Measurements from ENCODE around the gene PDLIM3.

Gene PDLIM3

GRCh38 chr4:185554365-185555126 lies 19.2 kb upstream of the PDLIM3 start:
- H3K4me3 ChIP-seq (ENCODE audit: low read depth in 1 of 5, low read length in 5 of 5), result no peak overlapping the region
- H3K9me3 ChIP-seq (ENCODE audit: control insufficient read depth in 5 of 5, low read length in 5 of 5), result no peaks in the 10 kb centered on the region
- H3K4me1 ChIP-seq (ENCODE audit: control insufficient read depth in 5 of 5, insufficient read depth in 5 of 5, low read length in 5 of 5), result no peaks in the 10 kb centered on the region
- H3K27me3 ChIP-seq (ENCODE audit: control insufficient read depth in 5 of 5, insufficient read depth in 4 of 5, low read length in 5 of 5), result no peaks in the 10 kb centered on the region
- H3K27ac ChIP-seq (ENCODE audit: low read depth, low read length), result no peak overlapping the region
- H3K9ac ChIP-seq (ENCODE audit: low read length in 5 of 5), result no peak overlapping the region
- no peaks in the 10 kb centered on the region for H3K36me3 ChIP-seq (ENCODE audit: control insufficient read depth in 5 of 5, insufficient read depth in 5 of 5, low read length in 5 of 5)

GRCh38 chr4:185552254-185552653 lies 16.9 kb upstream of the PDLIM3 start:
- no peaks in the 10 kb centered on the region for H3K36me3 ChIP-seq (ENCODE audit: control insufficient read depth in 5 of 5, insufficient read depth in 5 of 5, low read length in 5 of 5)
- no peaks in the 10 kb centered on the region for H3K4me1 ChIP-seq (ENCODE audit: control insufficient read depth in 5 of 5, insufficient read depth in 5 of 5, low read length in 5 of 5)
- H3K27ac ChIP-seq (ENCODE audit: low read depth, low read length), result no peak overlapping the region
- H3K4me3 ChIP-seq (ENCODE audit: low read depth in 1 of 5, low read length in 5 of 5), result no peak overlapping the region
- H3K9me3 ChIP-seq (ENCODE audit: control insufficient read depth in 5 of 5, low read length in 5 of 5), result no peaks in the 10 kb centered on the region
- H3K9ac ChIP-seq (ENCODE audit: low read length in 5 of 5), result no peak overlapping the region
- no peaks in the 10 kb centered on the region for H3K27me3 ChIP-seq (ENCODE audit: control insufficient read depth in 5 of 5, insufficient read depth in 4 of 5, low read length in 5 of 5)

- Histone ChIP-seq H3K9ac (ENCODE audit: low read length in 5 of 5) (no peak overlapping the region), H3K9me3 (ENCODE audit: control insufficient read depth in 5 of 5, low read length in 5 of 5) (no peaks in the 10 kb centered on the region), H3K27ac (ENCODE audit: low read depth, low read length) (no peak overlapping the region), H3K36me3 (ENCODE audit: control insufficient read depth in 5 of 5, insufficient read depth in 5 of 5, low read length in 5 of 5) (no peaks in the 10 kb centered on the region), H3K4me1 (ENCODE audit: control insufficient read depth in 5 of 5, insufficient read depth in 5 of 5, low read length in 5 of 5) (no peaks in the 10 kb centered on the region), H3K27me3 (ENCODE audit: control insufficient read depth in 5 of 5, insufficient read depth in 4 of 5, low read length in 5 of 5) (no peaks in the 10 kb centered on the region), H3K4me3 (ENCODE audit: low read depth in 1 of 5, low read length in 5 of 5) (no peak overlapping the region)
Measured at GRCh38 chr4:185550933-185551332, 15.6 kb upstream of the PDLIM3 start.

GRCh38 chr4:185549095-185549639 lies 13.9 kb upstream of the PDLIM3 start:
- peaks cover 0 to 4% (median 0%) of the 10 kb centered on the region in 5 donors for H3K27me3 ChIP-seq (ENCODE audit: control insufficient read depth in 5 of 5, insufficient read depth in 4 of 5, low read length in 5 of 5)
- no peaks in the 10 kb centered on the region for H3K36me3 ChIP-seq (ENCODE audit: control insufficient read depth in 5 of 5, insufficient read depth in 5 of 5, low read length in 5 of 5)
- H3K9ac ChIP-seq (ENCODE audit: low read length in 5 of 5), result no peak overlapping the region
- H3K4me3 ChIP-seq (ENCODE audit: low read depth in 1 of 5, low read length in 5 of 5), result no peak overlapping the region
- H3K4me1 ChIP-seq (ENCODE audit: control insufficient read depth in 5 of 5, insufficient read depth in 5 of 5, low read length in 5 of 5), result no peaks in the 10 kb centered on the region
- H3K27ac ChIP-seq (ENCODE audit: low read depth, low read length), result no peak overlapping the region
- no peaks in the 10 kb centered on the region for H3K9me3 ChIP-seq (ENCODE audit: control insufficient read depth in 5 of 5, low read length in 5 of 5)

- no peaks in the 10 kb centered on the region for H3K9me3 ChIP-seq (ENCODE audit: control insufficient read depth in 5 of 5, low read length in 5 of 5)
- H3K4me3 ChIP-seq (ENCODE audit: low read depth in 1 of 5, low read length in 5 of 5), result no peak overlapping the region
- no peak overlapping the region for H3K27ac ChIP-seq (ENCODE audit: low read depth, low read length)
- no peaks in the 10 kb centered on the region for H3K36me3 ChIP-seq (ENCODE audit: control insufficient read depth in 5 of 5, insufficient read depth in 5 of 5, low read length in 5 of 5)
- peaks cover 0 to 4% (median 0%) of the 10 kb centered on the region in 5 donors for H3K27me3 ChIP-seq (ENCODE audit: control insufficient read depth in 5 of 5, insufficient read depth in 4 of 5, low read length in 5 of 5)
- no peak overlapping the region for H3K9ac ChIP-seq (ENCODE audit: low read length in 5 of 5)
- H3K4me1 ChIP-seq (ENCODE audit: control insufficient read depth in 5 of 5, insufficient read depth in 5 of 5, low read length in 5 of 5), result no peaks in the 10 kb centered on the region
Measured at GRCh38 chr4:185548587-185548986, 13.3 kb upstream of the PDLIM3 start.

- Histone ChIP-seq H3K27me3 (ENCODE audit: control insufficient read depth in 5 of 5, insufficient read depth in 4 of 5, low read length in 5 of 5) (peaks cover 0 to 4% (median 0%) of the 10 kb centered on the region in 5 donors), H3K4me3 (ENCODE audit: low read depth in 1 of 5, low read length in 5 of 5) (no peak overlapping the region), H3K27ac (ENCODE audit: low read depth, low read length) (no peak overlapping the region), H3K4me1 (ENCODE audit: control insufficient read depth in 5 of 5, insufficient read depth in 5 of 5, low read length in 5 of 5) (peaks cover 0 to 9% (median 3%) of the 10 kb centered on the region in 5 donors), H3K9me3 (ENCODE audit: control insufficient read depth in 5 of 5, low read length in 5 of 5) (no peaks in the 10 kb centered on the region), H3K9ac (ENCODE audit: low read length in 5 of 5) (no peak overlapping the region), H3K36me3 (ENCODE audit: control insufficient read depth in 5 of 5, insufficient read depth in 5 of 5, low read length in 5 of 5) (no peaks in the 10 kb centered on the region)
Measured at GRCh38 chr4:185546335-185546734, 11.0 kb upstream of the PDLIM3 start.

- no peak overlapping the region for H3K9ac ChIP-seq (ENCODE audit: low read length in 5 of 5)
- no peaks in the 10 kb centered on the region for H3K36me3 ChIP-seq (ENCODE audit: control insufficient read depth in 5 of 5, insufficient read depth in 5 of 5, low read length in 5 of 5)
- H3K27ac ChIP-seq (ENCODE audit: low read depth, low read length), result no peak overlapping the region
- peaks cover 0 to 16% (median 10%) of the 10 kb centered on the region in 5 donors for H3K4me1 ChIP-seq (ENCODE audit: control insufficient read depth in 5 of 5, insufficient read depth in 5 of 5, low read length in 5 of 5)
- peaks cover 0 to 18% (median 8%) of the 10 kb centered on the region in 5 donors for H3K27me3 ChIP-seq (ENCODE audit: control insufficient read depth in 5 of 5, insufficient read depth in 4 of 5, low read length in 5 of 5)
- no peaks in the 10 kb centered on the region for H3K9me3 ChIP-seq (ENCODE audit: control insufficient read depth in 5 of 5, low read length in 5 of 5)
- H3K4me3 ChIP-seq (ENCODE audit: low read depth in 1 of 5, low read length in 5 of 5), result no peak overlapping the region
Measured at GRCh38 chr4:185542626-185543315, 7.5 kb upstream of the PDLIM3 start.

- H3K9me3 ChIP-seq (ENCODE audit: control insufficient read depth in 5 of 5, low read length in 5 of 5), result no peaks in the 10 kb centered on the region
- no peak overlapping the region for H3K9ac ChIP-seq (ENCODE audit: low read length in 5 of 5)
- H3K27ac ChIP-seq (ENCODE audit: low read depth, low read length), result no peak overlapping the region
- no peaks in the 10 kb centered on the region for H3K36me3 ChIP-seq (ENCODE audit: control insufficient read depth in 5 of 5, insufficient read depth in 5 of 5, low read length in 5 of 5)
- H3K4me1 ChIP-seq (ENCODE audit: control insufficient read depth in 5 of 5, insufficient read depth in 5 of 5, low read length in 5 of 5), result peaks cover 0 to 18% (median 10%) of the 10 kb centered on the region in 5 donors
- peaks cover under 1 to 29% (median 8%) of the 10 kb centered on the region in 5 donors for H3K27me3 ChIP-seq (ENCODE audit: control insufficient read depth in 5 of 5, insufficient read depth in 4 of 5, low read length in 5 of 5)
- H3K4me3 ChIP-seq (ENCODE audit: low read depth in 1 of 5, low read length in 5 of 5), result no peak overlapping the region
Measured at GRCh38 chr4:185541251-185541727, 6.0 kb upstream of the PDLIM3 start.

GRCh38 chr4:185540487-185541120 lies 5.3 kb upstream of the PDLIM3 start:
- Histone ChIP-seq H3K27ac (ENCODE audit: low read depth, low read length) (no peak overlapping the region), H3K36me3 (ENCODE audit: control insufficient read depth in 5 of 5, insufficient read depth in 5 of 5, low read length in 5 of 5) (no peaks in the 10 kb centered on the region), H3K9me3 (ENCODE audit: control insufficient read depth in 5 of 5, low read length in 5 of 5) (no peaks in the 10 kb centered on the region), H3K27me3 (ENCODE audit: control insufficient read depth in 5 of 5, insufficient read depth in 4 of 5, low read length in 5 of 5) (peaks cover 5 to 33% (median 8%) of the 10 kb centered on the region in 5 donors), H3K9ac (ENCODE audit: low read length in 5 of 5) (no peak overlapping the region), H3K4me3 (ENCODE audit: low read depth in 1 of 5, low read length in 5 of 5) (no peak overlapping the region), H3K4me1 (ENCODE audit: control insufficient read depth in 5 of 5, insufficient read depth in 5 of 5, low read length in 5 of 5) (peaks cover 2 to 24% (median 14%) of the 10 kb centered on the region in 5 donors)
